Measurements from ENCODE around the gene HUWE1. TPM values are rescaled to one million over a fixed set of nuclear protein-coding genes. Genes with fewer than 3 reads are reported as not detected.
"Not testable (repeated sequence)": the region's sequence is repeated elsewhere in the genome, so short reads cannot be mapped to it uniquely, and the experiment has no call there.

HUWE1 gene
- polyA plus RNA-seq, 1 donor from 2014 or later = 17.5 TPM

- H3K4me1 Mint-ChIP-seq = no peaks in the 10 kb centered on the region
- H3K27ac Mint-ChIP-seq = no peak overlapping the region
- no peaks in the 10 kb centered on the region for H3K27me3 Mint-ChIP-seq
- H3K36me3 Mint-ChIP-seq = peaks cover 4% of the 10 kb centered on the region
- no peak overlapping the region for H3K4me3 Mint-ChIP-seq
- H3K9me3 Mint-ChIP-seq = no peaks in the 10 kb centered on the region
Observed at GRCh38 chrX:53558646-53559045, 127.9 kb downstream of the HUWE1 start.

- Mint-ChIP-seq H3K9me3 (no peaks in the 10 kb centered on the region), H3K27ac (no peak overlapping the region), H3K4me1 (peaks cover 0 to 3% (median 0%) of the 10 kb centered on the region in 3 donors), H3K36me3 (peaks cover 10% of the 10 kb centered on the region), H3K27me3 (no peaks in the 10 kb centered on the region), H3K4me3 (no peak overlapping the region)
Observed at GRCh38 chrX:53556868-53557267, 129.7 kb downstream of the HUWE1 start.

GRCh38 chrX:53550756-53551463 is 135.6 kb downstream of the HUWE1 start:
- no peaks in the 10 kb centered on the region for H3K27me3 Mint-ChIP-seq
- H3K4me3 Mint-ChIP-seq = no peak overlapping the region
- H3K27ac Mint-ChIP-seq = no peak overlapping the region
- peaks cover 6% of the 10 kb centered on the region for H3K36me3 Mint-ChIP-seq
- H3K9me3 Mint-ChIP-seq = no peaks in the 10 kb centered on the region
- H3K4me1 Mint-ChIP-seq = peaks cover 0 to 3% (median 0%) of the 10 kb centered on the region in 3 donors

- Mint-ChIP-seq H3K36me3 (peaks cover 5% of the 10 kb centered on the region), H3K4me1 (peaks cover 0 to under 1% (median 0%) of the 10 kb centered on the region in 3 donors), H3K27me3 (no peaks in the 10 kb centered on the region), H3K27ac (peak overlapping the region in 1 of 3 donors; percentile 33), H3K4me3 (no peak overlapping the region), H3K9me3 (no peaks in the 10 kb centered on the region)
Observed at GRCh38 chrX:53547668-53548067, 138.9 kb downstream of the HUWE1 start.

- H3K4me3 Mint-ChIP-seq = no peak overlapping the region
- H3K27ac Mint-ChIP-seq = peak overlapping the region in 1 of 3 donors; percentile 47
- no peaks in the 10 kb centered on the region for H3K9me3 Mint-ChIP-seq
- H3K4me1 Mint-ChIP-seq = no peaks in the 10 kb centered on the region
- no peaks in the 10 kb centered on the region for H3K36me3 Mint-ChIP-seq
- no peaks in the 10 kb centered on the region for H3K27me3 Mint-ChIP-seq
Observed at GRCh38 chrX:53544936-53545335, 141.6 kb downstream of the HUWE1 start.

- Mint-ChIP-seq H3K27ac (no peak overlapping the region), H3K27me3 (no peaks in the 10 kb centered on the region), H3K9me3 (no peaks in the 10 kb centered on the region), H3K4me3 (no peak overlapping the region), H3K4me1 (no peaks in the 10 kb centered on the region), H3K36me3 (no peaks in the 10 kb centered on the region)
Observed at GRCh38 chrX:53538781-53539180, 147.7 kb downstream of the HUWE1 start.

GRCh38 chrX:53531255-53531966 is 155.1 kb downstream of the HUWE1 start:
- not testable (repeated sequence) for H3K27ac Mint-ChIP-seq, H3K9me3 Mint-ChIP-seq, H3K27me3 Mint-ChIP-seq, H3K4me3 Mint-ChIP-seq, H3K4me1 Mint-ChIP-seq, H3K36me3 Mint-ChIP-seq

- Mint-ChIP-seq H3K27ac (no peak overlapping the region), H3K36me3 (no peaks in the 10 kb centered on the region), H3K4me3 (no peak overlapping the region), H3K4me1 (peaks cover 0 to 4% (median 1%) of the 10 kb centered on the region in 3 donors), H3K9me3 (peaks cover 5 to 8% (median 6%) of the 10 kb centered on the region in 3 donors), H3K27me3 (no peaks in the 10 kb centered on the region)
Observed at GRCh38 chrX:53526999-53527398, 159.5 kb downstream of the HUWE1 start.

- peaks cover 2% of the 10 kb centered on the region for H3K36me3 Mint-ChIP-seq
Observed at GRCh38 chrX:53511322-53511721, 175.2 kb downstream of the HUWE1 start.

GRCh38 chrX:53504035-53504434 is 182.5 kb downstream of the HUWE1 start:
- not testable (repeated sequence) for H3K4me1 Mint-ChIP-seq, H3K9me3 Mint-ChIP-seq, H3K4me3 Mint-ChIP-seq, H3K27me3 Mint-ChIP-seq, H3K36me3 Mint-ChIP-seq, H3K27ac Mint-ChIP-seq

More at GRCh38 chrX:53511322-53511721, 175.2 kb downstream of the HUWE1 start:
- Mint-ChIP-seq H3K27me3 (peaks cover 14% of the 10 kb centered on the region), H3K27ac (no peak overlapping the region), H3K4me3 (no peak overlapping the region), H3K9me3 (peaks cover 0 to 6% (median 2%) of the 10 kb centered on the region in 3 donors), H3K4me1 (peaks cover 0 to 2% (median 0%) of the 10 kb centered on the region in 3 donors)

- Mint-ChIP-seq H3K27ac (no peak overlapping the region), H3K9me3 (peaks cover 0 to 1% (median 0%) of the 10 kb centered on the region in 3 donors), H3K27me3 (peaks cover 13% of the 10 kb centered on the region), H3K36me3 (no peaks in the 10 kb centered on the region), H3K4me3 (no peak overlapping the region), H3K4me1 (no peaks in the 10 kb centered on the region)
Observed at GRCh38 chrX:53494436-53494835, 192.1 kb downstream of the HUWE1 start.

- Mint-ChIP-seq H3K27me3 (peaks cover 14% of the 10 kb centered on the region), H3K4me1 (peaks cover 0 to 4% (median under 1%) of the 10 kb centered on the region in 3 donors), H3K9me3 (no peaks in the 10 kb centered on the region), H3K36me3 (no peaks in the 10 kb centered on the region), H3K27ac (no peak overlapping the region), H3K4me3 (no peak overlapping the region)
Observed at GRCh38 chrX:53486285-53486684, 200.2 kb downstream of the HUWE1 start.

- H3K36me3 Mint-ChIP-seq = no peaks in the 10 kb centered on the region
- peaks cover 2 to 4% (median 3%) of the 10 kb centered on the region in 3 donors for H3K4me1 Mint-ChIP-seq
- H3K4me3 Mint-ChIP-seq = no peak overlapping the region
- H3K9me3 Mint-ChIP-seq = no peaks in the 10 kb centered on the region
- H3K27me3 Mint-ChIP-seq = peaks cover 5% of the 10 kb centered on the region
- H3K27ac Mint-ChIP-seq = peak overlapping the region in 1 of 3 donors; percentile 41
Observed at GRCh38 chrX:53483838-53484405, 202.6 kb downstream of the HUWE1 start.

GRCh38 chrX:53483416-53483815 is 203.1 kb downstream of the HUWE1 start:
- no peak overlapping the region for H3K4me3 Mint-ChIP-seq
- H3K27me3 Mint-ChIP-seq = peaks cover 7% of the 10 kb centered on the region
- H3K36me3 Mint-ChIP-seq = no peaks in the 10 kb centered on the region
- H3K4me1 Mint-ChIP-seq = peaks cover 2 to 4% (median 3%) of the 10 kb centered on the region in 3 donors
- H3K9me3 Mint-ChIP-seq = no peaks in the 10 kb centered on the region
- H3K27ac Mint-ChIP-seq = no peak overlapping the region
